Neural cell (in vitro differentiated cells): ENCODE measurements around the gene TCOF1. TPM values are rescaled to one million over a fixed set of nuclear protein-coding genes. Genes with fewer than 3 reads are reported as not detected.

Source experiments
- H2AFZ ChIP-seq: fragments of 200-600, 300-800 bp; sonication (generic), shearing (Covaris generic); 2 replicates; pipeline ENCODE4 v1.6.0; 2014; ENCODE audit warnings: low read depth, mild to moderate bottlenecking, antibody characterized with exemption, low read length, moderate library complexity
- H3F3A ChIP-seq: fragments of 200-600 bp; shearing (Covaris generic); 2 replicates; pipeline ENCODE4 v1.6.1; 2016; ENCODE audit warnings: mild to moderate bottlenecking, moderate library complexity, mixed read lengths, antibody characterized with exemption, low read length; ENCODE audit not compliant: insufficient read depth, poor library complexity, severe bottlenecking
- H3K27ac ChIP-seq: fragments of 200-600, 300-800 bp; sonication (generic), shearing (Covaris generic); 2 replicates; pipeline ENCODE4 v1.5.1; 2014; ENCODE audit warnings: mild to moderate bottlenecking, low read length, moderate library complexity
- H3K27me3 ChIP-seq: fragments of 300-800, 200-600 bp; sonication (generic), shearing (Covaris generic); 2 replicates; pipeline ENCODE4 v1.6.0; 2014; ENCODE audit warnings: mild to moderate bottlenecking, low read depth, low read length, moderate library complexity; ENCODE audit not compliant: insufficient read depth
- H3K36me3 ChIP-seq: fragments of 300-800, 200-600 bp; sonication (generic), shearing (Covaris generic); 2 replicates; pipeline ENCODE4 v1.5.1; 2014; ENCODE audit warnings: mild to moderate bottlenecking, antibody characterized with exemption, low read length, moderate library complexity; ENCODE audit not compliant: insufficient read depth
- H3K4me2 ChIP-seq: fragments of 300-800, 200-600 bp; sonication (generic), shearing (Covaris generic); 2 replicates; pipeline ENCODE4 v1.6.0; 2014; ENCODE audit warnings: mild to moderate bottlenecking, low read length
- H3K4me3 ChIP-seq: fragments of 300-800, 200-600 bp; sonication (generic), shearing (Covaris generic); 2 replicates; pipeline ENCODE4 v1.5.1; 2014; ENCODE audit warnings: mild to moderate bottlenecking, low read length, moderate library complexity
- H3K79me2 ChIP-seq: fragments of 200-600 bp; shearing (Covaris generic); replicated peaks from 2 replicates; pipeline ENCODE4 v1.6.0; 2014; ENCODE audit warnings: mild to moderate bottlenecking, low read length, moderate library complexity; ENCODE audit not compliant: insufficient read depth
- H3K9ac ChIP-seq: fragments of 300-800, 200-600 bp; sonication (generic), shearing (Covaris generic); 2 replicates; pipeline ENCODE4 v1.6.1; 2016; ENCODE audit warnings: mild to moderate bottlenecking, low read length, mixed read lengths
- H3K9me2 ChIP-seq: fragments of 200-600 bp; shearing (Covaris generic); 2 replicates; pipeline ENCODE4 v1.6.1; 2016; ENCODE audit warnings: mild to moderate bottlenecking, low read length, mixed read lengths; ENCODE audit not compliant: insufficient read depth
- H3K9me3 ChIP-seq: fragments of 200-600, 300-800 bp; sonication (generic), shearing (Covaris generic); 2 replicates; pipeline ENCODE4 v1.6.1; 2016; ENCODE audit warnings: mild to moderate bottlenecking, mixed run types, low read length, moderate library complexity, mixed read lengths
- H4K20me1 ChIP-seq: fragments of 200-600 bp; shearing (Covaris generic); 2 replicates; pipeline ENCODE4 v1.6.1; 2016; ENCODE audit warnings: mild to moderate bottlenecking, mixed run types; ENCODE audit not compliant: insufficient read depth
- EP300 ChIP-seq: fragments of 450-650 bp; conservative IDR thresholded peaks from 2 replicates; pipeline ENCODE4 v1.6.1; 2014; ENCODE audit warnings: antibody characterized with exemption, mild to moderate bottlenecking, moderate library complexity; ENCODE audit not compliant: poor library complexity, severe bottlenecking
- EZH2 ChIP-seq: fragments of 200-600, 300-800 bp; shearing (Covaris generic), sonication (generic); IDR thresholded peaks from 2 replicates; pipeline ENCODE4 v1.6.1; 2014; ENCODE audit warnings: antibody characterized with exemption, low read length, borderline replicate concordance, mild to moderate bottlenecking; ENCODE audit not compliant: insufficient read depth, poor library complexity, severe bottlenecking
- MXI1 ChIP-seq: fragments of 450-650 bp; conservative IDR thresholded peaks from 2 replicates; pipeline ENCODE4 v1.6.1; 2014; ENCODE audit warnings: antibody characterized with exemption, mild to moderate bottlenecking; ENCODE audit not compliant: poor library complexity, severe bottlenecking
- POLR2AphosphoS5 ChIP-seq: IDR thresholded peaks from 2 replicates; pipeline ENCODE4 v1.6.1; 2012
- RAD21 ChIP-seq: fragments of 450-650 bp; conservative IDR thresholded peaks from 2 replicates; pipeline ENCODE4 v1.6.1; 2014; ENCODE audit warnings: antibody characterized with exemption, mild to moderate bottlenecking, moderate library complexity
- SMC3 ChIP-seq: fragments of 450-650 bp; conservative IDR thresholded peaks from 2 replicates; pipeline ENCODE4 v1.6.1; 2014; ENCODE audit warnings: antibody characterized with exemption, mild to moderate bottlenecking, moderate library complexity; ENCODE audit not compliant: poor library complexity
- TAF1 ChIP-seq: IDR thresholded peaks from 2 replicates; pipeline ENCODE4 v1.6.1; 2012; ENCODE audit warnings: low read depth
- polyA plus RNA-seq: library from polyadenylated mRNA; depleted of rRNA; stranded (reverse); fragments of >200 nt; gene quantifications from 2 replicates; pipeline ENCODE4 v1.2.3, GENCODE V29; 2014
- TF ChIP-seq, protein P1 (sequence below): fragments of 450-650 bp; IDR thresholded peaks from 2 replicates; pipeline ENCODE4 v1.5.1; 2014; ENCODE audit warnings: antibody characterized with exemption, mild to moderate bottlenecking, moderate library complexity; ENCODE audit not compliant: poor library complexity, severe bottlenecking
- TF ChIP-seq, protein P2 (sequence below): IDR thresholded peaks from 2 replicates; pipeline ENCODE4 v1.6.1; 2012; ENCODE audit warnings: borderline replicate concordance

The TCOF1 gene
- polyA plus RNA-seq, 1 donor from 2014 or later: 6.5 TPM

DNA sequence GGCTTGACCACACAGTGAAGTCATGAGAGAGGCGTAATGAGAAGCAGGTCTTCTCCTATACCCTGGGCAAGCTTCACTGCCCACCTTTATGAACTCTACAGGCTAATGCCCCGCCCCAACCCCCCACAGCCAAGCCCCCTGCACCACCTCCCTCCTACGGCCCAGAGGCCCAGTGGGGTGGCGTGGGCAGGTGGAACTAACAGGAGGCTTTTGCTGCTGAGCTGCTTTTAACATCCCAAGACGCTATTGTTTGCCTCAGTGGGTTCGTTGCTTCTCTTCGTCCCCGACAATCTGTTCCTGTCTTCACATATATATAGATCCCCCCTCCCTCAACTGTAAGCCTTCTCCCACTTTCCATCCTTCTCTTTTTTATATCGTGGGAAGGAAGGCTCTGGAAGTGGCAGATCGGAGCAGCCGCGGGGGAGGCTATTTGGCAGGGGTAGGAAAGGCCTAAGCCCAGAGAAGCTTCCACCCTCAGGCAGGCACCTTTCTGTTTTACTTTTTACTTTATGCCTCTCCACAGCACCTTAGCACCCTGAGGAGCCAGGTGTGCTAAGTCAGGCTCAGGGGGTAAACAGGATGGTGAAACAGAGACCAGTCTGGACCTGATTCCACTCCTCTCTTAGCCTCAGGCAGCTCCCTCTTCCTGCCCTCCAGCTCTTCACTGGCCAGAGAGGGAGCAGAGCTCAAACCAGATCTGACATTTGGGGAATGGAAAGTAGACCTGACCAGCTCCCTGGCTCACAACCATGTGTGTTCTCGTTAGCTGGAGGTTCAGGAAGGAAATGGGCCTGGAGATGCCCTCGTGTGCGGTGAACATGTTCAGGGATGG, 28.7 kb downstream of the TCOF1 start:
- no peak overlapping the region for H3K4me3 ChIP-seq
- no peak overlapping the region for H3K9ac ChIP-seq
- no peaks in the 10 kb centered on the region for H4K20me1 ChIP-seq
- no peaks in the 10 kb centered on the region for H3K27me3 ChIP-seq
- H3K27ac ChIP-seq: no peak overlapping the region
- no peaks in the 10 kb centered on the region for H3K79me2 ChIP-seq
- no peaks in the 10 kb centered on the region for H3K9me2 ChIP-seq
- TF ChIP-seq, protein P1, sequence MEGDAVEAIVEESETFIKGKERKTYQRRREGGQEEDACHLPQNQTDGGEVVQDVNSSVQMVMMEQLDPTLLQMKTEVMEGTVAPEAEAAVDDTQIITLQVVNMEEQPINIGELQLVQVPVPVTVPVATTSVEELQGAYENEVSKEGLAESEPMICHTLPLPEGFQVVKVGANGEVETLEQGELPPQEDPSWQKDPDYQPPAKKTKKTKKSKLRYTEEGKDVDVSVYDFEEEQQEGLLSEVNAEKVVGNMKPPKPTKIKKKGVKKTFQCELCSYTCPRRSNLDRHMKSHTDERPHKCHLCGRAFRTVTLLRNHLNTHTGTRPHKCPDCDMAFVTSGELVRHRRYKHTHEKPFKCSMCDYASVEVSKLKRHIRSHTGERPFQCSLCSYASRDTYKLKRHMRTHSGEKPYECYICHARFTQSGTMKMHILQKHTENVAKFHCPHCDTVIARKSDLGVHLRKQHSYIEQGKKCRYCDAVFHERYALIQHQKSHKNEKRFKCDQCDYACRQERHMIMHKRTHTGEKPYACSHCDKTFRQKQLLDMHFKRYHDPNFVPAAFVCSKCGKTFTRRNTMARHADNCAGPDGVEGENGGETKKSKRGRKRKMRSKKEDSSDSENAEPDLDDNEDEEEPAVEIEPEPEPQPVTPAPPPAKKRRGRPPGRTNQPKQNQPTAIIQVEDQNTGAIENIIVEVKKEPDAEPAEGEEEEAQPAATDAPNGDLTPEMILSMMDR: no peak
- TF ChIP-seq RAD21 (no peak), TAF1 (no peak), MXI1 (no peak), SMC3 (no peak), POLR2AphosphoS5 (no peak), EZH2 (no peak), EP300 (no peak)
- TF ChIP-seq, protein P2, sequence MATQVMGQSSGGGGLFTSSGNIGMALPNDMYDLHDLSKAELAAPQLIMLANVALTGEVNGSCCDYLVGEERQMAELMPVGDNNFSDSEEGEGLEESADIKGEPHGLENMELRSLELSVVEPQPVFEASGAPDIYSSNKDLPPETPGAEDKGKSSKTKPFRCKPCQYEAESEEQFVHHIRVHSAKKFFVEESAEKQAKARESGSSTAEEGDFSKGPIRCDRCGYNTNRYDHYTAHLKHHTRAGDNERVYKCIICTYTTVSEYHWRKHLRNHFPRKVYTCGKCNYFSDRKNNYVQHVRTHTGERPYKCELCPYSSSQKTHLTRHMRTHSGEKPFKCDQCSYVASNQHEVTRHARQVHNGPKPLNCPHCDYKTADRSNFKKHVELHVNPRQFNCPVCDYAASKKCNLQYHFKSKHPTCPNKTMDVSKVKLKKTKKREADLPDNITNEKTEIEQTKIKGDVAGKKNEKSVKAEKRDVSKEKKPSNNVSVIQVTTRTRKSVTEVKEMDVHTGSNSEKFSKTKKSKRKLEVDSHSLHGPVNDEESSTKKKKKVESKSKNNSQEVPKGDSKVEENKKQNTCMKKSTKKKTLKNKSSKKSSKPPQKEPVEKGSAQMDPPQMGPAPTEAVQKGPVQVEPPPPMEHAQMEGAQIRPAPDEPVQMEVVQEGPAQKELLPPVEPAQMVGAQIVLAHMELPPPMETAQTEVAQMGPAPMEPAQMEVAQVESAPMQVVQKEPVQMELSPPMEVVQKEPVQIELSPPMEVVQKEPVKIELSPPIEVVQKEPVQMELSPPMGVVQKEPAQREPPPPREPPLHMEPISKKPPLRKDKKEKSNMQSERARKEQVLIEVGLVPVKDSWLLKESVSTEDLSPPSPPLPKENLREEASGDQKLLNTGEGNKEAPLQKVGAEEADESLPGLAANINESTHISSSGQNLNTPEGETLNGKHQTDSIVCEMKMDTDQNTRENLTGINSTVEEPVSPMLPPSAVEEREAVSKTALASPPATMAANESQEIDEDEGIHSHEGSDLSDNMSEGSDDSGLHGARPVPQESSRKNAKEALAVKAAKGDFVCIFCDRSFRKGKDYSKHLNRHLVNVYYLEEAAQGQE: no peak
- no peaks in the 10 kb centered on the region for H3F3A ChIP-seq
- H3K4me2 ChIP-seq: no peak overlapping the region
- H3K9me3 ChIP-seq: no peaks in the 10 kb centered on the region
- H3K36me3 ChIP-seq: peaks cover 6% of the 10 kb centered on the region
- no peak overlapping the region for H2AFZ ChIP-seq

DNA sequence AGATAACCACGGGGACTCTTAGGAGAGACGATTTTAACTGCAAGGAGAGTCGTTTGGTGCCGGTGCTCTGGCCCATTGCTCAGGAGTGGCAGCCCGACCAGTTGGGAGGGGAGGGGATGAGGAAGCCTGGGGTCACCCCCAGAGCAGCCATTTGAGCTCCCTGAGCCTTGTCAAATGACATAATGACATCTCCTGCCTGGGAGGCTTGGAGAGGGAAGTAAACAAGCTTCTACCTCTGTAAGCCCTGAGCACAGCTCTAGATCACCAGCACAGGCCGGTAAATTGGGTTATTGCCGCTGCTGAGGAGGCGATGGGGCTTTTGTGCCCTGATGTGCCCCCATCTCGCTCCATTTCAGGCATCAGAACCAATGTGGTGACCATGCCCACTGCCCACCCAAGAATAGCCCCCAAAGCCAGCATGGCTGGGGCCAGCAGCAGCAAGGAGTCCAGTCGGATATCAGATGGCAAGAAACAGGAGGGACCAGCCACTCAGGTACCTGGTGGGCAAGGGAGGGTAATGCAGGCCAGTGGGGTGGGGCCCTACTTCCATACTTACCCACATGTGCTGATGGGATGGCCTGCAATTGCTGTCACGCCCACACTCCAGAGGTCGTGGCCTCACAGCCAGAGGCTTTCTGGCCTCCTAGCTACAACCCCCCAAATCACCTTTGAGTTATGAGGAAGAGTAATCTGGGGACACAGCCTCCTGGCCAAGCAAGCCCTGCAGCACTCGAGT, 32.2 kb downstream of the TCOF1 start:
- Histone ChIP-seq H3K27ac (no peak overlapping the region), H3K79me2 (no peaks in the 10 kb centered on the region), H3K27me3 (no peaks in the 10 kb centered on the region), H3K4me3 (no peak overlapping the region), H4K20me1 (no peaks in the 10 kb centered on the region), H3K9me3 (no peaks in the 10 kb centered on the region), H3K4me2 (no peak overlapping the region), H3F3A (no peaks in the 10 kb centered on the region), H2AFZ (no peak overlapping the region), H3K36me3 (no peaks in the 10 kb centered on the region), H3K9me2 (no peaks in the 10 kb centered on the region), H3K9ac (no peak overlapping the region)
- TF ChIP-seq, protein P2: no peak
- no peak for TF ChIP-seq EP300
- no peak for TF ChIP-seq MXI1
- TF ChIP-seq EZH2: no peak
- no peak for TF ChIP-seq SMC3
- TF ChIP-seq TAF1: no peak
- TF ChIP-seq RAD21: no peak
- TF ChIP-seq, protein P1: no peak
- no peak for TF ChIP-seq POLR2AphosphoS5
